ENCODE data around the gene ANGPT4.

The ANGPT4 gene

DNA sequence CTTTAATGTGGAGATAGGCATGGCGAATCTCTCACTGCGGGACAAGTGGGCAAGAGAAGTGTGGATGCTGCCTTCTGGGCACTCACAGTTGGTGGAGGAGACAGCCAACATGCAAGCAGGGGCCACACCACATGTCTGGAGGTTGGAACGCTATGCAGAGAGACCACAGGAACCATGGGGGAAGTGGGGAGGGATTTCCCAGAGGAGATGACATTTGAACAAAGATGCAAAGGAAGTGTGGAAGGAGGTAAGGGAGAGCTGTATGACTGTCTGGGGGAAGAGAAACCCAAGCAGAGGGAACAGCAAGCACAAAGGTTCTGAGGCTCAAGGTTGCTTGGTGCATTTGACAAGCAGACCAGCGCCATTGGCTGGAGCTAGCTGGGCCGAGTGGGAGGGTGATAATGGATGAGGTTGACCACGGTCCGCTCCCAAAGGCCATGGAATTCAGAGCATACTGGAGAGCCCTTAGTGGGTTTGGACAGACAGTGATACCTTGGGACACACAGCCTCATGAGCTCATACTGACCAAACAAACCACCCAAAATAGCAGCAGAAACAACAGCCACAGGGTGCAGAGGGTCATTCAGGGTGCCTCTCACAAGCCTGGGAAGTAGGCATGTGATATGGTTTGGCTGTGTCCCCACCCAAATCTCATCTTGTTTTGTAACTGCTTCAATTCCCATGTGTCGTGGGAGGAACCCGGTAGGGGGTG, 90.3 kb downstream of the ANGPT4 start:
- no peak for DNase-seq (ENCODE audit: low spot score)

GRCh38 chr20:824916-825315, 91.2 kb downstream of the ANGPT4 start:
- no peak for DNase-seq (ENCODE audit: low spot score)

- DNase-seq (ENCODE audit: low spot score): no peak
These were observed 91.6 kb downstream of the ANGPT4 start for GRCh38 chr20:824490-824889.

DNA sequence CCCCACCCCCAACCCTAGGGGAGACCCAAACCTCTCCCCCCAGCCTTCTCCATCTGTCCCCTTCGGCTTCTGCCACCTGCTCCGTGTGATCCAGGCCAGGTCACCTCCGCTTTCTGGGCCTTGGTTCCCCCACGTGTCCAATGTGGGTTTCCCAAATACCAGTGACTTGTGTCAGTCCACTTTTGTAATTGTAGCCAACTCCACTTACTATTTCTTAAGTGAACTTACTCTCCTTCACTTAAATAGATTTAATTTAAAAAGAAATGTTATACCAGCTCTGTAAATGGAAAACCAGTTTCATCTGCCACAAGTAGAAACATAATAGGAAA, 92.6 kb downstream of the ANGPT4 start:
- DNase-seq (ENCODE audit: low spot score): no peak

DNA sequence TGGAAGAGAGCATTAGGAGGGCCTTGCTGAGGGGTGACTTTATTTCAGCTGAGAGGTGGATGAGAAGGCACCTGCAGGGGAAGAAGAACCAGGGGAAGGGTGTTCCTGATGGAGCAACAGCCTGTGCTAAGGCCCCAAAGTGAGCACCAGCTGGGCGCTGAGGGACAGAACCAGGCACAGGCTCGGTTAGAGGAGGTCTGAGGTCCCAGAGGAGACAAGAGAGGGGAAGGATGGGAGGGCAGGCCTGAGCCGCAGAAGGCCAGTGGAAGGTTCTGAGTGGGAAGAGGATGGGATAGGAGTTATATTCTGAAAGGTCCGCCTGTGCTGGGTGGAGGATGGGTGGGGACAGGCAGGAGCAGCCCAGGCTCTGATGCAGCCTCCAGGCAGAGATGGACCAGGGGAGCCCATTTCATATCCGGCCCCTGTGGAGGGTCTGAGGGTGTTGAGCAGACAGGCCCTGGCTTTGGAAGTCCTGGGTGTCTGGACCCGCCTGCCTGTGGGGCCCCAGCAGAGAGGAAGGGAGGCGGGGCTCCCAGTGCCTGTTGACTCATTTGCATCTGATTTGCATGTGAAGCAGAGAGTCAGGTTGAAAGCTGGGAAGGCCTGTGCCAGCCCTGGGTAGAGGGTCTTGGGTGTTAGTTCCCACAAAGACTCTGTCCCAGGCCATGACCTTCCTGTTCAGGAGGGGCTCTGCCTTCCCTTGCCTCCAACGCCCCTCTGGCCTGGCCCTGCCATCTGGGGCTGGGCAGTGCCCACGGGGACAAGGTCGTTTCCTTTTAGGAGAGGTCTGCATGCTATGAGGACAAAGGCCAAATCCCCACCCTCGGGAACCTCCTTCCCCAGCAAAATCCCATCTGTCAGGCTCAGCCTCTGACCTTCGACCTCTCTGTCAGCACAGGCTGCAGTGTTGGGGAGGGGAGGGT, 93.2 kb downstream of the ANGPT4 start:
- DNase-seq (ENCODE audit: low spot score): no peak

GRCh38 chr20:821731-822065, 94.4 kb downstream of the ANGPT4 start:
- no peak for DNase-seq (ENCODE audit: low spot score)

- DNase-seq (ENCODE audit: low spot score): no peak
These were observed 94.9 kb downstream of the ANGPT4 start for GRCh38 chr20:821046-821730.

DNA sequence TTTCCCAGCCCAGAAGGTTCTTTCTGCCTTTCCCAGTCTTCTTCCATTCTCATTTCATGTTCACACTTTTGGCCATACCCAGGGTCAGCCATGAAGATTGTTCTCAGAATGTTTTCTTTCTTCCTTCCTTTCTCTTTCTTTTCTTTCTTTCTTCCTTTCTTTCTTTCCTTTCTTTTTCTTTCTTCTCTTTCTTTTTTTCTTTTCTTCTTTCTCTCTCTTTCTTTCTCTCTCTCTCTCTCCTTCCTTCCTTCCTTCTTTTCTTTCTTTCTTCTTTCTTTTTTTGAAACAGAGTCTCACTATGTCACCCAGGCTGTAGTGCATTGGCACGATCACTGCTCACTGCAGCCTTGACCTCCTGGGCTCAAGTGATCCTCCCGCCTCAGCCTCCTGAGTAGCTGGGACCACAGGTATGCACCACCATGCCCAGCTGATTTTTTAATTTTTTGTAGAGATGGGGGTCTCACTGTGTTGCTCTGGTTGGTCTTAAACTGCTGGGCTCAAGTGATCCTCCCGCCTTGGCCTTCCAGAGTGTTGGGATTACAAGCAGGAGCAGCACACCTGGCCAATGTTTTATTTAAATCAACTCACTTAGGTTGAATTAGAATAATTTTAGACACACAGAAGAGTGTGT, 95.7 kb downstream of the ANGPT4 start:
- no peak for DNase-seq (ENCODE audit: low spot score)

Measured in left forelimb (tissue), 1 donor.